HL-60 (cell line): ENCODE data around the gene TTC24.

Experiments used
- DNase-seq, 2 experiments: peaks; one replicate each; pipeline ENCODE4 v3.0.0-alpha.2; 2010 to 2020; ENCODE audit warnings: low read depth in 1 of 2, low spot score in 1 of 2
- H3K27ac ChIP-seq: fragments of 250-450 bp; sonication (Bioruptor Pico); replicated peaks from 2 replicates; pipeline ENCODE4 v1.5.1; 2020; ENCODE audit warnings: mild to moderate bottlenecking, moderate library complexity
- H3K27me3 ChIP-seq: fragments of 250-450 bp; sonication (Bioruptor Pico); 2 replicates; pipeline ENCODE4 v1.5.1; 2021; ENCODE audit warnings: mild to moderate bottlenecking, moderate library complexity; ENCODE audit not compliant: insufficient read depth, poor library complexity, severe bottlenecking
- H3K4me3 ChIP-seq: replicated peaks from 2 replicates; pipeline ENCODE4 v1.5.1; 2011; ENCODE audit warnings: mild to moderate bottlenecking, control low read depth, low read length; ENCODE audit not compliant: insufficient read depth
- GABPA ChIP-seq: IDR thresholded peaks from 2 replicates; pipeline ENCODE4 v1.6.1; 2012; ENCODE audit warnings: low read depth
- POLR2AphosphoS5 ChIP-seq: IDR thresholded peaks from 2 replicates; pipeline ENCODE4 v1.6.1; 2012; ENCODE audit warnings: low read depth
- SPI1 ChIP-seq: IDR thresholded peaks from 2 replicates; pipeline ENCODE4 v1.6.1; 2012; ENCODE audit warnings: low read depth, mild to moderate bottlenecking, borderline replicate concordance
- TF ChIP-seq, protein P1 (sequence below): IDR thresholded peaks from 2 replicates; pipeline ENCODE4 v1.6.1; 2012; ENCODE audit warnings: low read depth; ENCODE audit not compliant: insufficient replicate concordance
- TF ChIP-seq, protein P2 (sequence below): IDR thresholded peaks from one replicate; pipeline ENCODE4 v1.5.1; 2011; ENCODE audit warnings: low read length, control low read depth, inconsistent platforms; ENCODE audit not compliant: insufficient read depth

The TTC24 gene

DNA sequence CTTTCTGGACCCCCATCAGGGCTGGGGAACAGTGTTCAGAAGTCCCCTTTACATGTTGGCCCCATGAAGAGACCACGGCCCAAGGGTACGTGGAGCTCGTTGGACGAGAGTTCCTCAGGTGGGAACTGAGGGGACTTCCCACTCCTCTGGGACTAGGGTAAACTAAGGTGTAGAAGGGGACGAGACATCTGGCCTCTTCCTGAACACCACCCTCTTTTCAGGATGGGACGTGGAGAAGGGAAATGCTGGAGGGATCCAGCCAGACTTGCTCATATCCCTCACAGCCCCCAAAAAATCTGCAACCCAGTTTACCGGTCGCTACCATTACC lies 14.1 kb downstream of the TTC24 start:
- H3K27ac ChIP-seq, result no peak overlapping the region
- no peak for DNase-seq
- no peak overlapping the region for H3K4me3 ChIP-seq
- H3K27me3 ChIP-seq, result no peaks in the 10 kb centered on the region
- TF ChIP-seq GABPA, result no peak
- TF ChIP-seq SPI1, result no peak
- TF ChIP-seq, protein P1, sequence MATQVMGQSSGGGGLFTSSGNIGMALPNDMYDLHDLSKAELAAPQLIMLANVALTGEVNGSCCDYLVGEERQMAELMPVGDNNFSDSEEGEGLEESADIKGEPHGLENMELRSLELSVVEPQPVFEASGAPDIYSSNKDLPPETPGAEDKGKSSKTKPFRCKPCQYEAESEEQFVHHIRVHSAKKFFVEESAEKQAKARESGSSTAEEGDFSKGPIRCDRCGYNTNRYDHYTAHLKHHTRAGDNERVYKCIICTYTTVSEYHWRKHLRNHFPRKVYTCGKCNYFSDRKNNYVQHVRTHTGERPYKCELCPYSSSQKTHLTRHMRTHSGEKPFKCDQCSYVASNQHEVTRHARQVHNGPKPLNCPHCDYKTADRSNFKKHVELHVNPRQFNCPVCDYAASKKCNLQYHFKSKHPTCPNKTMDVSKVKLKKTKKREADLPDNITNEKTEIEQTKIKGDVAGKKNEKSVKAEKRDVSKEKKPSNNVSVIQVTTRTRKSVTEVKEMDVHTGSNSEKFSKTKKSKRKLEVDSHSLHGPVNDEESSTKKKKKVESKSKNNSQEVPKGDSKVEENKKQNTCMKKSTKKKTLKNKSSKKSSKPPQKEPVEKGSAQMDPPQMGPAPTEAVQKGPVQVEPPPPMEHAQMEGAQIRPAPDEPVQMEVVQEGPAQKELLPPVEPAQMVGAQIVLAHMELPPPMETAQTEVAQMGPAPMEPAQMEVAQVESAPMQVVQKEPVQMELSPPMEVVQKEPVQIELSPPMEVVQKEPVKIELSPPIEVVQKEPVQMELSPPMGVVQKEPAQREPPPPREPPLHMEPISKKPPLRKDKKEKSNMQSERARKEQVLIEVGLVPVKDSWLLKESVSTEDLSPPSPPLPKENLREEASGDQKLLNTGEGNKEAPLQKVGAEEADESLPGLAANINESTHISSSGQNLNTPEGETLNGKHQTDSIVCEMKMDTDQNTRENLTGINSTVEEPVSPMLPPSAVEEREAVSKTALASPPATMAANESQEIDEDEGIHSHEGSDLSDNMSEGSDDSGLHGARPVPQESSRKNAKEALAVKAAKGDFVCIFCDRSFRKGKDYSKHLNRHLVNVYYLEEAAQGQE, result no peak
- no peak; the same call in 1 of the 2 replicates for TF ChIP-seq POLR2AphosphoS5
- TF ChIP-seq, protein P2, sequence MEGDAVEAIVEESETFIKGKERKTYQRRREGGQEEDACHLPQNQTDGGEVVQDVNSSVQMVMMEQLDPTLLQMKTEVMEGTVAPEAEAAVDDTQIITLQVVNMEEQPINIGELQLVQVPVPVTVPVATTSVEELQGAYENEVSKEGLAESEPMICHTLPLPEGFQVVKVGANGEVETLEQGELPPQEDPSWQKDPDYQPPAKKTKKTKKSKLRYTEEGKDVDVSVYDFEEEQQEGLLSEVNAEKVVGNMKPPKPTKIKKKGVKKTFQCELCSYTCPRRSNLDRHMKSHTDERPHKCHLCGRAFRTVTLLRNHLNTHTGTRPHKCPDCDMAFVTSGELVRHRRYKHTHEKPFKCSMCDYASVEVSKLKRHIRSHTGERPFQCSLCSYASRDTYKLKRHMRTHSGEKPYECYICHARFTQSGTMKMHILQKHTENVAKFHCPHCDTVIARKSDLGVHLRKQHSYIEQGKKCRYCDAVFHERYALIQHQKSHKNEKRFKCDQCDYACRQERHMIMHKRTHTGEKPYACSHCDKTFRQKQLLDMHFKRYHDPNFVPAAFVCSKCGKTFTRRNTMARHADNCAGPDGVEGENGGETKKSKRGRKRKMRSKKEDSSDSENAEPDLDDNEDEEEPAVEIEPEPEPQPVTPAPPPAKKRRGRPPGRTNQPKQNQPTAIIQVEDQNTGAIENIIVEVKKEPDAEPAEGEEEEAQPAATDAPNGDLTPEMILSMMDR, result no peak

DNA sequence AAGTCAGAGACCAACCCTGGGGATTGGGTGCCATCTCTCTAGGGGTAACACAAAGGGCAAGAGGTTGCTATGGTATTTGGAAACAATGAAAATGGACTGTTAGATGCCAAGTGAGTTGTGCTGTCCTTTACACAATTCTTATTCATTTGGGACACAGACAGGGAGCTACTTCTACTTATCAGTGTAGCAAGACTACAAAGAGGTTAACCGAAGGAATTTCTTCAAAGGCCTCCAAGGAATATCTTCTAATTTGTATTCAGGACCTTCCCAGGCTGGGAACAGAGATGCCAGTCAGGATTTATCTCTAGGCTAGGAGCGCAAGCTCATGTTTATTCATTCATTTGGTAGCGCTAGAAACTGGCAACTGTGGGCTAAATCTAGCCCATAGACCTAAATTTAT lies 14.7 kb downstream of the TTC24 start:
- Histone ChIP-seq H3K4me3 (no peak overlapping the region), H3K27me3 (no peaks in the 10 kb centered on the region), H3K27ac (no peak overlapping the region)
- DNase-seq, result no peak
- no peak for TF ChIP-seq POLR2AphosphoS5

DNA sequence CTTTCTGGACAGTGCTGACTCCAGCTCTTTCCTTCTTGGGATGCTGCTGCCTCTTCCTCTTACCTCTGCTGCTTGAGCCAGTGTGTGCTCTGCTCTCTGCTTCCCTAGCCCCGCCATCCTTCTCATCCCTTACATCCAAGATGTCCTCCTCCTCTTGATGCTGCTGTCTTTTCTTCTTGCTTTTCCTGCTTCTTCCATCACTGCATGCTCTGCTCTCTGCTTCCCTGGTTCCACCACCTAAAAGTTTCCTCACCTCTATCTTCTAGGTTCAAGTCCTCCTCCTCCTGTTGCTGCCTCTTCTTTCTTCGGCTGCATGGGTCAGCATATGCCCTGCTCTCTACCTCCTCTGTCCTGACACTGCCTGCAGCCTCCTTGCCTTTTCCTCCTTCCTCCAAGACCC lies 15.5 kb downstream of the TTC24 start:
- TF ChIP-seq SPI1, result no peak
- TF ChIP-seq, protein P1, result no peak
- no peak for TF ChIP-seq POLR2AphosphoS5
- TF ChIP-seq, protein P2, result no peak
- TF ChIP-seq GABPA, result no peak
- Histone ChIP-seq H3K4me3 (no peak overlapping the region), H3K27ac (no peak overlapping the region), H3K27me3 (no peaks in the 10 kb centered on the region)
- no peak for DNase-seq

DNA sequence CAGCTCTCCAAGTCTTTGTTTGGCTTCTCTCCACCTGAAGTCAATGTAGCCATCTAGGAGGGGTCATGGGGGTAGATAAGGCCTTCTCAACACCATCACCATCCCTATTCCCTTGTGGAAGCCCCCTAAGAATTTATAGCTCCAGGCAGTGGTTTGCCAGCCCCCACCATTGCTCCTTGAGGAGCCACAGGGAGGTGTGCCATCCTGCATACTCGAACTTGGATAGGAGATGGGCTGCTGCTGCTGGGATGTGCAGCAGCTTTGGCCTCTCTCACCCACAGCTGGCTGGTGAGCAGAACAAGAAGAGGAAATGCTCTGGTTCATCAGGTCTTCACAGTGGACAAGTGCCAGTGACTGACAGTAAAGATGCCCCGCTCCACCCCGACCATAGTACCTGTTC lies 16.9 kb downstream of the TTC24 start:
- Histone ChIP-seq H3K4me3 (no peak overlapping the region), H3K27me3 (no peaks in the 10 kb centered on the region), H3K27ac (no peak overlapping the region)
- no peak for DNase-seq
- TF ChIP-seq, protein P1, result no peak
- TF ChIP-seq GABPA (no peak), SPI1 (no peak), POLR2AphosphoS5 (no peak)
- TF ChIP-seq, protein P2, result no peak
